Measurements from ENCODE around the gene CELF2.

DNA sequence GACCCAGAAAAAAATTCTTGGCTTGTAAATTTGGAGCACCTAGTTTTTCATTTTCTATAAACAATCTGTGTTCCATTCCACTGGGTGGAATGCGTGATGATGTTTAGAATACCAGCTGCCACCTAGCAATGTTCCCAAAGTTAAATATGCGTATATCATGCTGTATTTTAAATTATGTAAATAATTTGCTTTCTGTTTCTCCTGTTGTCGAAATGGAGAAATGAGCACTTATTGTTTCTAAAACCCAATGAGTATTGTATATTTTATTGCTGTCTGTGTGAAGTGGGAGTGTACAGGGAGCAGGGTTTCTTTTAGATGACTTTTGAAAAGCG, 49.4 kb upstream of the CELF2 start:
- TF ChIP-seq RARB (CRISPR knock-in tag; IDR thresholded peaks at IDR 0.05), result no peak
- no peak for TF ChIP-seq ZNF8 (CRISPR knock-in tag; IDR thresholded peaks at IDR 0.05)
- no peak for TF ChIP-seq BACH2 (CRISPR knock-in tag; IDR thresholded peaks at IDR 0.05; ENCODE audit: borderline replicate concordance)
- TF ChIP-seq, protein P1, sequence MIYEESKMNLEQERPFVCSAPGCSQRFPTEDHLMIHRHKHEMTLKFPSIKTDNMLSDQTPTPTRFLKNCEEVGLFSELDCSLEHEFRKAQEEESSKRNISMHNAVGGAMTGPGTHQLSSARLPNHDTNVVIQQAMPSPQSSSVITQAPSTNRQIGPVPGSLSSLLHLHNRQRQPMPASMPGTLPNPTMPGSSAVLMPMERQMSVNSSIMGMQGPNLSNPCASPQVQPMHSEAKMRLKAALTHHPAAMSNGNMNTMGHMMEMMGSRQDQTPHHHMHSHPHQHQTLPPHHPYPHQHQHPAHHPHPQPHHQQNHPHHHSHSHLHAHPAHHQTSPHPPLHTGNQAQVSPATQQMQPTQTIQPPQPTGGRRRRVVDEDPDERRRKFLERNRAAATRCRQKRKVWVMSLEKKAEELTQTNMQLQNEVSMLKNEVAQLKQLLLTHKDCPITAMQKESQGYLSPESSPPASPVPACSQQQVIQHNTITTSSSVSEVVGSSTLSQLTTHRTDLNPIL (CRISPR knock-in tag; IDR thresholded peaks at IDR 0.05; ENCODE audit: low read depth), result no peak
- TF ChIP-seq, protein P2, sequence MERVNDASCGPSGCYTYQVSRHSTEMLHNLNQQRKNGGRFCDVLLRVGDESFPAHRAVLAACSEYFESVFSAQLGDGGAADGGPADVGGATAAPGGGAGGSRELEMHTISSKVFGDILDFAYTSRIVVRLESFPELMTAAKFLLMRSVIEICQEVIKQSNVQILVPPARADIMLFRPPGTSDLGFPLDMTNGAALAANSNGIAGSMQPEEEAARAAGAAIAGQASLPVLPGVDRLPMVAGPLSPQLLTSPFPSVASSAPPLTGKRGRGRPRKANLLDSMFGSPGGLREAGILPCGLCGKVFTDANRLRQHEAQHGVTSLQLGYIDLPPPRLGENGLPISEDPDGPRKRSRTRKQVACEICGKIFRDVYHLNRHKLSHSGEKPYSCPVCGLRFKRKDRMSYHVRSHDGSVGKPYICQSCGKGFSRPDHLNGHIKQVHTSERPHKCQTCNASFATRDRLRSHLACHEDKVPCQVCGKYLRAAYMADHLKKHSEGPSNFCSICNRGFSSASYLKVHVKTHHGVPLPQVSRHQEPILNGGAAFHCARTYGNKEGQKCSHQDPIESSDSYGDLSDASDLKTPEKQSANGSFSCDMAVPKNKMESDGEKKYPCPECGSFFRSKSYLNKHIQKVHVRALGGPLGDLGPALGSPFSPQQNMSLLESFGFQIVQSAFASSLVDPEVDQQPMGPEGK (CRISPR knock-in tag; IDR thresholded peaks at IDR 0.05; ENCODE audit: borderline replicate concordance), result no peak
- TF ChIP-seq, protein P3, sequence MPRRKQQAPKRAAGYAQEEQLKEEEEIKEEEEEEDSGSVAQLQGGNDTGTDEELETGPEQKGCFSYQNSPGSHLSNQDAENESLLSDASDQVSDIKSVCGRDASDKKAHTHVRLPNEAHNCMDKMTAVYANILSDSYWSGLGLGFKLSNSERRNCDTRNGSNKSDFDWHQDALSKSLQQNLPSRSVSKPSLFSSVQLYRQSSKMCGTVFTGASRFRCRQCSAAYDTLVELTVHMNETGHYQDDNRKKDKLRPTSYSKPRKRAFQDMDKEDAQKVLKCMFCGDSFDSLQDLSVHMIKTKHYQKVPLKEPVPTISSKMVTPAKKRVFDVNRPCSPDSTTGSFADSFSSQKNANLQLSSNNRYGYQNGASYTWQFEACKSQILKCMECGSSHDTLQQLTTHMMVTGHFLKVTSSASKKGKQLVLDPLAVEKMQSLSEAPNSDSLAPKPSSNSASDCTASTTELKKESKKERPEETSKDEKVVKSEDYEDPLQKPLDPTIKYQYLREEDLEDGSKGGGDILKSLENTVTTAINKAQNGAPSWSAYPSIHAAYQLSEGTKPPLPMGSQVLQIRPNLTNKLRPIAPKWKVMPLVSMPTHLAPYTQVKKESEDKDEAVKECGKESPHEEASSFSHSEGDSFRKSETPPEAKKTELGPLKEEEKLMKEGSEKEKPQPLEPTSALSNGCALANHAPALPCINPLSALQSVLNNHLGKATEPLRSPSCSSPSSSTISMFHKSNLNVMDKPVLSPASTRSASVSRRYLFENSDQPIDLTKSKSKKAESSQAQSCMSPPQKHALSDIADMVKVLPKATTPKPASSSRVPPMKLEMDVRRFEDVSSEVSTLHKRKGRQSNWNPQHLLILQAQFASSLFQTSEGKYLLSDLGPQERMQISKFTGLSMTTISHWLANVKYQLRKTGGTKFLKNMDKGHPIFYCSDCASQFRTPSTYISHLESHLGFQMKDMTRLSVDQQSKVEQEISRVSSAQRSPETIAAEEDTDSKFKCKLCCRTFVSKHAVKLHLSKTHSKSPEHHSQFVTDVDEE (CRISPR knock-in tag; IDR thresholded peaks at IDR 0.05), result no peak

Data from SK-N-SH treated with all-trans-retinoic acid at 6 μM for 48 hours (cell line).